Myocyte (in vitro differentiated cells): Measurements from ENCODE around the gene GCC2. TPM values are rescaled to one million over a fixed set of nuclear protein-coding genes. Genes with fewer than 3 reads are reported as not detected.
"Not testable (repeated sequence)": the region's sequence is repeated elsewhere in the genome, so short reads cannot be mapped to it uniquely, and the experiment has no call there.

Experiments
- DNase-seq: peaks from one replicate; pipeline ENCODE4 v3.0.0-alpha.2; 2012; ENCODE audit warnings: low read depth
- total RNA-seq: library from RNA; depleted of rRNA; stranded (reverse); fragments of >200 nt; gene quantifications from 2 replicates; pipeline ENCODE4 v1.2.3, GENCODE V29; 2014

The GCC2 gene
- total RNA-seq, 1 donor from 2014 or later, result 21.9 TPM

GRCh38 chr2:108436976-108437375 lies 12.0 kb upstream of the GCC2 start:
- DNase-seq, result no peak

GRCh38 chr2:108441712-108442111 lies 7.3 kb upstream of the GCC2 start:
- no peak for DNase-seq

GRCh38 chr2:108444941-108445840 lies 3.8 kb upstream of the GCC2 start:
- DNase-seq, result peak; percentile 10

GRCh38 chr2:108446703-108447102 lies 2.3 kb upstream of the GCC2 start:
- no peak for DNase-seq

GRCh38 chr2:108447947-108448677 lies 894 bp upstream of the GCC2 start:
- DNase-seq, result no peak

GRCh38 chr2:108449410-108450130 lies 564 bp downstream of the GCC2 start:
- DNase-seq, result peak; percentile 17

GRCh38 chr2:108450863-108451262 lies 1.9 kb downstream of the GCC2 start:
- no peak for DNase-seq

GRCh38 chr2:108451976-108452375 lies 3.0 kb downstream of the GCC2 start:
- no peak for DNase-seq

GRCh38 chr2:108453530-108453929 lies 4.5 kb downstream of the GCC2 start:
- not testable (repeated sequence) for DNase-seq

GRCh38 chr2:108454440-108454839 lies 5.4 kb downstream of the GCC2 start:
- no peak for DNase-seq

GRCh38 chr2:108455571-108455970 lies 6.6 kb downstream of the GCC2 start:
- DNase-seq, result no peak

GRCh38 chr2:108458082-108458481 lies 9.1 kb downstream of the GCC2 start:
- no peak for DNase-seq

- peak; percentile 5 for DNase-seq
Measured at GRCh38 chr2:108459441-108459840, 10.4 kb downstream of the GCC2 start.

- no peak for DNase-seq
Measured at GRCh38 chr2:108460345-108461037, 11.5 kb downstream of the GCC2 start.

- no peak for DNase-seq
Measured at GRCh38 chr2:108477099-108477498, 28.1 kb downstream of the GCC2 start.

GRCh38 chr2:108485253-108485652 lies 36.2 kb downstream of the GCC2 start:
- DNase-seq, result no peak

GRCh38 chr2:108490506-108491122 lies 41.6 kb downstream of the GCC2 start:
- DNase-seq, result no peak

- peak; percentile 1 for DNase-seq
Measured at GRCh38 chr2:108491848-108492247, 42.8 kb downstream of the GCC2 start.

- peak; percentile 73 for DNase-seq
Measured at GRCh38 chr2:108492364-108492763, 43.4 kb downstream of the GCC2 start.

GRCh38 chr2:108496167-108496566 lies 47.2 kb downstream of the GCC2 start:
- DNase-seq, result not testable (repeated sequence)

- peak; percentile 40 for DNase-seq
Measured at GRCh38 chr2:108507620-108508019, 58.6 kb downstream of the GCC2 start.
